ENCODE results near the gene NR3C2.
A peak's percentile ranks its signal among the peaks of the same experiment; 100 is the strongest.

The NR3C2 gene

DNA sequence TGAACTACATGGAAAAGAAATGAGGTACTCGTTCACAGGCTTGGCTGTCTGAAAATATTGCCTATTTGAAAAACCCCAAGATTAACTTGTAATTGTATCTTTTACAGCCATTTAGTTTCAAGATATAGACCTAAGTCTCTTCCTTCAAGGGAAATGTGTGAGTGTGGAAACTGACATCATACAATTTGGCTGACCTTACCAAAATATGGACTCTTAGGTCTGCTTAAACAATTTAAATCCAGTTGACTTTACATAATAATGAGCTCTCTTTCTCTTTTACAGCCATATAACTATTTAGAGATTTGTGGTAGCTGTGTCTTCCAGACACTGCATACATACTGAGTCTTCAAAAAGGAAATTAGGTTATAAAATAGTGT lies 186.9 kb downstream of the NR3C2 start:
- DNase-seq = no peak

DNA sequence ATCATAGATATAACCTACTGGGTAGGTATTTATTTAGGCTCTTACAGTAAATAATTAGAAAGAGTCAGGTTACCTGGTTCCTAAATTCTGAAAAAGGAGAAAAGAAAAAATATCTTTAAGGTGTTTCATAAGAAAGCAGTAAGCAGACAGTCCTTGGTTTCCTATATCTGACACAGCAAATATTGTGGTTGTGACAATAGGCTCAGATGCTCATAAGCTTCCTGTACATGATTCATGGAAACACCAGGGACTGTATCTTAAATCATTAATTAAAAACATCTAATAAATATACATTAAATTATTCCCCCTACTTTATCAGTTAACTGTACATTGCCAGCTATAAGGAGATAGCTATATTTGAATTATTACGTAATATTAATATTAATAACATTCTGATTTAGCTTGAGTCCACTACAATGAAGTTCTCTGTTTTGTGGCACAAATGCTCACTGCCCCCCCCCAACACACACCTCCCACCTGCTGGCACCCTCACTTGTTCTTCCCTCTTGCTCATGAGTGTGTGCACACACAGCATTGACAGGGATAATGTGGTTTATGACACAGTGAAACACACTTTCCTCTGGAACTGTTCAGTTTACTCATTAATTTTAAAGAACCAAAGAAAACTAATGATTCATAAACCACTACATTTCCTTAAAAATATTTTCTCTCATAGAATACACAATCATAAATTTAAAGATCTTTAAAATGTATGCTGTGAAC lies 187.4 kb downstream of the NR3C2 start:
- DNase-seq = no peak

DNA sequence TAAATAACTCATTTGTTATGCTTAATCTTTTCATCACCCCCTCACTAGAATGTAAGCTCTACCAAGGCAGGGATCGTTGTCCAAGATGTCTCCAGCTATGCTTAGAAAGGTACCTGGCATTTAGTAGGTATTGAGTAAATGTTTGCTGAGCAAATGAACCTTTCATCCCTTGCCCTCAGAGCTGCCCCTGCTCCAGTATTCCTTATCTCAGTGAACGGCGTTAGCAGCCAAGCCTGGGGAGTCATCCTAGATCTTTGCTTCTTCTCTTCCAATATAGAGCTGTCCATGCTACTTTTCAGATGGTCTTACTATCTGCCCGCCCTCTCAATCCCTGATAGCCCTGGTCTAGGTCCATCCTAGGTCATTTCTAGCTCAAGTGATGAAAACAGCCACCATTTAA lies 188.4 kb downstream of the NR3C2 start:
- no peak for DNase-seq

DNA sequence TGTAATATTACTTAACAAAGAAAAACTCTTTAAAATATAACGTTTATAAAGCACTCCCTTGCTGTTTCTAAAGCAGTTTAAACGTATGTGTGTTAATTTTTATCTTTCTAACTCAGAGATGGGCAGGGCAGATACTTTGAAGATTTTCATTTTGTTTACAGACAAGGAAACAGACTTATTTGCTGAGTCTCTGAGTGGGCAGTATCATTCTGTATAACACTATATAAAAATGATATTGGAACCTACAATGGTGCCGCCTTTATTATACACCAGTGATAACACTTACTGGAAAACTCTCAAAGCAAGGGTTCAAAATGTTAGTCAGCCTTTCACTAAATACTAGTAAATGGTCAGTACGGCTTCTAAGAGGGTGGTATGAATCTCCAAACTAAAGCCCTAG lies 193.4 kb downstream of the NR3C2 start:
- no peak for DNase-seq

DNA sequence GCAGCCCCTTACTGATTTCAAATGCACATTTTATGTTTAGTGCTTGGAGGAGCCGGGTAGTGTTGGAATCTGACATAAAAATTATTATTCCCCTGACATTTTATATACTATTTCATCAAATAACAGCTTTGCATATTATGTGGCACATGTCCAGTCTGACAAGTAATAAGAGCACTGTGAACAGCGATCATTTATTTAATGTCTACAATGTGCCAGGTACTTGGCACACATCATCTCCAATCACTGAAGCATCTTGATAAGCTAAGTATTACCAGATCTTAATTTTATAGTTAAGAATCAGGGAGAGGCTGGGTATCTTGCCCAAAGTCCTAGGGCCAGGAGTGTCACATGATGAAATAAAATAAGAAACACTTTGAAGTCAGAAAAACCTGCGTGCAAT lies 197.2 kb downstream of the NR3C2 start:
- no peak for DNase-seq

DNA sequence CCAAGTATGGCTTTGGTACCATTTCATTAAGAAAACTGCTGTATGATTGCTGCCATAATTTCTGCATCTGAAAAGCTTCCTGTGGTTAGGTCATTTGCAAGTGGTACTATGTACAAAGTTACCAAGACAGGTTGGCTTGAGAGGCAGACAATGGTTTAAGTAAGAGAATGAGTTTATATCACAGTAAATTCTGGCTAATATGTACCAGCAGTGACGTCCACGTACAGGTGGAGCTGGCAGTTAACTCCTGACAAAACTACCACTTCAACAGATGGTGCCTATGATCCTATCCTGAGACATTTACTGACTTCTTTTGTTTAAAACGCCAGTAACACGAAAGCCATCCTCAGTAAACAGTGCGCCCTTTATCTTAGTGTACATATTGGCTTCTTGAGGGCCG lies 198.4 kb downstream of the NR3C2 start:
- no peak for DNase-seq

DNA sequence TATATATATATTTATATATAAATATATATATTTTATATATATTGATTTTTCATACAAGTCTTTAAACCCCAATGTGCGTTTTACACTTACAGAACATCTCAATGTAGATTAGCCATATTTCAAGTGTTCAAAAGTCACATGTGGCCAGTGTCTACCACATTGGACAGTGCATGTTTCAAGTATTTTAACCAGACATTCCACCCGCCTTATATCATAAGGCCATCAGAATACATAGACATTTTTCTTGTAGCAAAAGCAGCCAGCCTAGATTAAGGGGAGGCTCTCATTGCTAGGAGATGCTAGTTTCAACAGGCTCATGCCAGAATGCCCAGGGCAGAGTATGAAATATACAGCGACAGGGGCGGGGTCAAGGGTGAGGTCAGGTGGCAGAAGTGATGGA lies 202.0 kb downstream of the NR3C2 start:
- no peak for DNase-seq

DNA sequence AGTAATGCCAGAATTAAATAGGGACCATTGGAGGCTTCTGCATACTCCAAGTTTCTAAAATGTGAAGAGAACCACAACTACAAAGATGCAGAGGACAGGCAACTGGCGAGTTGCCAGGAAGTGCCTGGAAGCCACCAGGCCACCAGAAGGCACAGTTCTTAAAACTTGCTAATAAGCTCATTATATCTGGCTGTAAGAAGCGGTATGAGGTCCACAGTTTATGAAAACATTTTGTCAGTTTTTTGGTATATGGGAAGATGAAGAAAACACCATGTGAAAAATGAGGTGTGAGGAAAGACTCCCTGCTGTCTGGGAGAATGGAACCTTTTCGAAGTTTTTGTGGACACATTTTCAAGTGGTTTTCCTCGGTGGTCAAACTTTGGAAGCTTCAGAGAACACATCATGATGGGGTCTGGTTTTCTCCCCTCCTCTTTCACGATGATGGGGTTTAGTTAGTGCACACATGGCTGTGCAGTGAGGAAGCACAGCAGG lies 202.7 kb downstream of the NR3C2 start:
- no peak for DNase-seq

DNA sequence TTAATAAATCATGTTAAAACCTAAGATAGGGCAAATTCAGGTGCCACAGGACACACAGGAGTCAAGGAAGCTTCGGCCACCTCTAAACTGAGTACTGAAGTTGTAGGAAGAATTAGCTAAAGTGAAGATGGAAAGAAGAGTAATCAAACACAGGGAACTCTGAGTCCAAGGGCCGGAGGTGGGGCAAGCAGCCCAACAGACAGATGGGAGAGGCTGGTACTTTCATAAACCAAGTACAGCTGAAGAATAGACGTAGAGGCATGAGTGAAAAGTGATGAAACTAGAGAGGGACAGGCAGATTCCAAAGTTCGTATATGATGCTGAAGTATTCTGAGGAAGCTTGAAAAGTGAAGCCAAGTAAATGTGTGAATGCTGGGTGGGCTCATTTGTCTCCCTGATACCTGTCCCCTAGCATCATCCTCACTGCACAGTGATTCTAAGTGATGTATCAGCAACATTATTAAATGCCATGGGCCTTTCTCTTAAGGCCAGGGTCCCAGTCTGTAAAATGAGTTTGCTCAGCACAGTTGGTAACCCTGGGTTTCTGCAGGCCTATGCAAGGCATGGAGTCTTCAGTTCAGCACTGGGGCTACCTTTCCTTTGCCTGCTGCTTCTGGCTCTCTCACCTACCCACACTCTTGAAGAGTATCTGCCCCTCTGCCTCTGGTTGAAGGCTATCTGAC lies 203.3 kb downstream of the NR3C2 start:
- DNase-seq = no peak

DNA sequence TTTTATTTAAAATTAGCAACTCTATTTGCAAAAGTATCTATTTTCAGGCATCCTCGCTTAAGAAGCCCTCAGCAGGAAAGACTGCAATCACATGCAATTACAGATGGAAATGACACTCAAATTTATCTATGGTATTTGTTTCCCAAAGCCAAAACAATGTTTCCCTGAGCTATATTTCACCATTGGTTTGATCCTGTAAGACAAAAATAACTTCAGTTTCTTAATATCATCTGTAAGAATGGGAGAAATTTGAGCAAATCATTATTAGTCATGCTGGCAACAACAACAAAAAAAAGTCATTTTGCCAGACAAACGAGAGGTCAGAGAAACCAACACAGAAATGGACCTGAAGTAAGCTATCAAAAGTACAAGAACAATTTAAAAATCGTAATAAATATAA lies 204.1 kb downstream of the NR3C2 start:
- DNase-seq = no peak

DNA sequence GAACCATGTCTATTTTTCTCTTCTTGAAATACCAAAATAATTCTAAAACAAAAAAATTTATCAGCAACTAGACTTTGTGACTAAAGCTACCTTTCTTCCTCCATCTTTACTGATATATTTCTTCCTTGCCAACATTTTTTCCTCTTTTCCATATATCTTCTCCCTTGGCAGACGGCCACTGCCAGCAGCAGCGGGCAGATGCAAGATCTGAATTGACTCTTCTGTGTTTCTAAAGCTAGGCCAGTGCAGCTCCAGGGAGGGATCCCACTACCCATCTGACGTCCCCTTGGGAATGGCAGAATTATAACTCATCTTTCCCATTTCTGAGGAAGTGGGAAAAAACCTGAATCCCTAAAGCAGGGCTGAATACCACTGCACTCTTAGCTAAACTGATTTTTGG lies 206.4 kb downstream of the NR3C2 start:
- DNase-seq = no peak

DNA sequence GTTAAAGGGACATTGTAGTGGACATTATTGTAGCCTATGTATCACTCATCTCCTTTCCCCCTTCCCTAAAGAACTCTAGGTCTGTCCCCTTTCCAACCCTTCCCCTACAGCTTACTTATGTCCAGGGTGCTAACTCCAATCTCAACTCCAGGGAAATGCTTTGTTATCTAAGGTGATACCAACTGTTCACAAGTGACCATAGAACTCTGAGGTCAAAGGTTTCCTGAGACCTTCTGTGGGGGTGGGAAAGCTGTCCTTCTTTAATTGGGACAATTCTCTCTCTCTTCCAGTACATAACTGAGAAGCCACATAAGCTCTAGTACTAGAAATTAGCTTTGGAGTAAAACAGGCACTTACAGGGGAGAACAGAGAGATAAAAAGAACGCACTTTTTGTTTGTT lies 212.4 kb downstream of the NR3C2 start:
- DNase-seq = no peak

DNA sequence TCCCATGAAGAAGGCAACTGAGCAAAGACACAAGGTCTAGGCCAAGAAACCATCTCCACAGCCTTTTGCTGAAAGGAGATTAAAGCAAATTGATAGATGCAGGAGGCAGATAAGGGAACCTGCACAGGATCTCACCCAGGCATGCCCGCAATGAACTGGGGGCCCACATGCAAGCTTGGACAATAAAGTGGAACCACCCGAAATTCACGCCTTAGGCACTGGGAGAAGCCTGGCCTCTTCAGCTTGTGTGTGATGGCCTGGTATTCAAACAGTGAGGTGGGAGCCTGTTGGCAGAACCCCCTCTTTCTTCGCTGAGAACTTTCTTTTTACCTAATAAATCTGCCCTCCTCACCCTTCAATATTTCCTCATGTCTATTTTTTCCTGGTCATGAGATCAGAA lies 213.2 kb downstream of the NR3C2 start:
- no peak for DNase-seq

DNA sequence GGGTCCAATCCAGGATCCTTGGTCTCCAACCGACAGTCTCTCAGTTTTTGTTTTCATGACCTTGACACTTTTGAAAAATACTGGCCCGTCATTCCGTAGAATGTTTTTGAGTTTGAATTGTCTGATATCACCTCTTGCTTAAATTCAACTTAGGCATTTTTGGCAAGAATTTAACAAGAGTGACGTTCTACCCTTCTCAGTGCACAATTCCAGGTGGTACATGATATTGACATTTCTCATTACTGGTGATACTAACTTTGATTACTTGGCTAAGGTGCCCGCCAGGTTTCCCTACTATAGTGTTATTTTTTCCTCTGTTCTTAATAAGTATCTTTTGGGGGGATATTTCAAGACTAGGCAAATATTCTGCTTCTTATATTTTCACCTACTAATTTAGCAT lies 215.1 kb downstream of the NR3C2 start:
- no peak for DNase-seq

DNA sequence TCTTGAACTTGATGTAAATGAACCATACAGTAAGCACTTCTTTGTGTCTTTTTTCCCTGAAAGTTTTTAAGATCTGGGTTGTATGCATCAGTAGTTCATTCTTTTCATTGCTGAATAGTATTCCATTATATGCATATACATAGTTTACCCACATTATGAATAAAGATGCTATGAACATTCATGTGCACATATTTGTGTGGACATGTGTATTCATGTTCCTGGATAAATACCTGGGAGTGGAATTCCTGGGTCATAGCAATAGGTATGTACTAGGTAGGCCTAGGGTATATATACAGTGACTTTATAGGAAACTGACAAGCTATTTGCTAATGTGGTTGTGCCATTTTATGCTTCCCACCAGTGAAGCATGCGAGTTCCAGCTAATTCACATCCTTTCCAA lies 215.9 kb downstream of the NR3C2 start:
- no peak for DNase-seq

DNA sequence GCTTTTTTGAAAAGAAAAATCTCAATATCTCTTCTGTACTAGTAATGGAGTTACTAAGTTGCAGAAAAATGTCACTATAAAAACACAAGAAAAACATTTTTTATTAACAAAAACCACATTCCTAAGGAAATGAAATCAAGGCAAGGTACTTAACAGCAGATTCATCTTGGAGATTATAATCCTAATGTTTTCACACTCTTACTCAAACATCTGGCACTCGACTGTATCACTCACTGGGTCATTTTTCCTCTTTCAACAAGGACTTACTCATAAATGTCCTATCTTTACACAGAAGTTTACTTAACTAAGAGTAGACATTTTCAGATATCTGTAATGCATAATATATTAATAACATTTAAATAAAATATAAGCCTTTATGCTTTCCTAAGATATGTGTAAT lies 216.6 kb downstream of the NR3C2 start:
- no peak for DNase-seq

DNA sequence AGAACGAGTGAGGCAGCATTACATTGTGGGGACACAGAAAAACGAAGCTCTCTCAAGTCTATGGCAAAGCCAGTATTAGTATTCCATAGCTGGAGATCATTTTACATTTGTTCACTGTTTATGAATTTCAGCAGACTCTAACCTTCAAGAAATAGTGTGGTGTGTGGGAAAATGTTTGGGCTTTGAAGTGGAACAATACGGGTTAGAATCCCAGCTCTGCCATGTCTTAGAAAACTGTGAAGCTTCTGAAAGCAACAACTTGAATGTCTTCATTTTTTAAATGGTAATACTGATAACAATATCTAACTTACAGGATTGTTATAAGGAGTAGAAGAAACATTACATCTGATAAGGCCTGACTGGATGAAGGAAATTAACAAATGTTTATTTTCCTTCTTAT lies 217.7 kb downstream of the NR3C2 start:
- no peak for DNase-seq

DNA sequence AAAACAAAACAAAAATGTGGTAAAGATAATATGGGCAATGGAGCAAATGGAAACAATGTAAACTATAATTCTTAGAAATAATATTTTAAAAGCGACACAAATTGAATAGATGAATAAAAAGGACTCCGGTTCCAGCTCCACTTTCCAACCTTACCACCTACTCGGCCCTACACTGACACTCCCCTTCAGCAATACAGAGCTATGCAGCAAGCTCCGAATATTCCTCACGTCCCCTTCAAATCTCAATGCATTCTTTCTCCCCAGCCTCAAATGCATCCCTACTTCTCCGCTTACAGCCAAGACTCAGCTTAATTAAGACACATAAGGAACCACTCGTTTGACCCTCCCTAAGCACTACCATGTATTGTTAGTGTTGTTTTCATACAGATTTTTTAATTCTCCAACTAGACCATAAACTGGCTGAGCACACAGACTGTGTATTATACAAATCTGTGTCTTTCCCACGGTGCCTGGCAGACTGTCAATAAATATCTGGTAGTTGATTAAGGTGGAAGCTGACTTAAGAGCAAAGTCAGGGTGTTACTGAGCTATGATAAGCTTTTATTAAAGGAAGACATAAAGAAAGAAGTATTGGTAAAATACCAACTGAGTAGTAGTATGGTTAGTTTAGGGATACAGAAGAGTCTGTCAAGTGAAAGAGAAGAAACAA lies 219.1 kb downstream of the NR3C2 start:
- DNase-seq = no peak

DNA sequence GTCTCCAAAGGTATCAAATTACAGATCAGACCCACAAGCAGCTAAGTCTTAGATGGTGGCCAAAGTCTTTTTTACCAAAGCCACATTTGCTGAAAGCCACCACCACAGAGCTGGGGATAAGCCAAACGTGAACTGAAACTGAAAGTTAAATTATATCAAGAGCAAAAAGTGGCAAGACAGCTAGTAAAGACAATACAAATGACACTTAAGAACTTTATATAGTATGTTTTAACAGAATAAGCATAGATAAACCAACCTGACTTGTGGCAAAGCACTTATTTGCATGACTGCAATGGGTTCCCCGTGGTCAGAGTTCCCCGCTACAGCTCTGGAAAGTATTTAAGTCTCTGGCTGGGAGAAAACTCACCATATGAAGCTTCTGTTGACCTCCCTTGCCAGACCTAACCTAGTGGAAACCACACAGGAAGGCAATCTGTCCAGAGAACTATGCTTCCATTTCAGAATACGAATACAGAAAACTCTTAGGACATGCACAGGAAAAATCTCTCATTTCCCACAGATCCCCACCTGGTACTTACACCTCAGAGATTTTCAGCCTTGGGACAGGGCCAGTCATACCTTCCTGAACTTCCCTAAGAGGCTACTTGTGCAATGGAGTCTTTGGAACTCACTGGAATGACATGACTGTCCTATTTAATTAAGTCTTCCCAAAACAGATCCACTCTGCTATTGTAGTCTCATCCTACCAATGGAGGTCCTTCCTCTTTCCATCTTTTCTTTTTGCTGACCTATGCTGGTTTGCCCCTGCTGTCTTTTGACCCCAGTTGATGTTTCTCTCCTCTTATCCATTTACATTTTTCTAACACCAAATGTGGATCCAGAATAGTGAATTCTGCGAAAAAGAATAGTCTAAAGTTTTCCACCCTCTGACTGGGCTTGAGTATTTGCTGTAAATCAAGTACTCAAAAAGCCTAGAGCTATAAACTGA lies 225.1 kb downstream of the NR3C2 start:
- DNase-seq = no peak

DNA sequence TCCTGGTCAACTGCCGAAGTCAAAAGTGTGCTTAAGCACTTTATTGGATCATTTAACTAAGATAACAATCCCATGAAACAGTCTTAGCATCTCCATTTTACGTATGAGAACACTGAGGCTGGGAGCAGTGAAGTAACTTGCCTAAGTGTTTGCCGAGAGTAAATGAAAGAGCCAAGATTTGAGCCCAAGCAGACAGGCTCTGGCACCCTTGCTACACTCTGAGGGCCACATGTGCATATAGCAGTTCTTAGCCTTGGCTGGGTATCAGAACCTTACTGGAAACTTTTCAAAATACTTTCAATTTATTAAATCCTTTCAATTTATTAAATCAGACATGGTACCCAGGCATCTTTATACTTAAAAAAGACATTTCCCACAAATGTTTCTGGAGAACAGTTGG lies 225.9 kb downstream of the NR3C2 start:
- DNase-seq = no peak

DNA sequence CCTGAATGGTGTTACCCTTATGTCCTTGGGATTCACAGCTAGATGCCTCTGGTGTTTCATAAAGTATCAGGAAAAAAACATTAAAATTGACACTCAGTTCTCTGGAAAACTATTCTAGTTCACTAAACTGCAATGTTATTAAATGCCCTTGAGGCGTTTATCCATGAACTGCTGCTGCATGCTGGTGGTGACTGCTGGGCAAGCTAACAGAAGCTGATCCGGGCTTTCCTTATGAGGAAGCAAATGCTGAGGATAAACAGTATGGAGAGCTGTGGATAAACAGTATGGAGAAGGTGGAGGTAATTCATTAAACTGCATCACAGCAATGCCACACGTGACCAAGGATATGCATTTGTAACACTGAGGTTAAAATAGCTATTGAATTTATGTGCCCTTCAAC lies 227.0 kb downstream of the NR3C2 start:
- no peak for DNase-seq

DNA sequence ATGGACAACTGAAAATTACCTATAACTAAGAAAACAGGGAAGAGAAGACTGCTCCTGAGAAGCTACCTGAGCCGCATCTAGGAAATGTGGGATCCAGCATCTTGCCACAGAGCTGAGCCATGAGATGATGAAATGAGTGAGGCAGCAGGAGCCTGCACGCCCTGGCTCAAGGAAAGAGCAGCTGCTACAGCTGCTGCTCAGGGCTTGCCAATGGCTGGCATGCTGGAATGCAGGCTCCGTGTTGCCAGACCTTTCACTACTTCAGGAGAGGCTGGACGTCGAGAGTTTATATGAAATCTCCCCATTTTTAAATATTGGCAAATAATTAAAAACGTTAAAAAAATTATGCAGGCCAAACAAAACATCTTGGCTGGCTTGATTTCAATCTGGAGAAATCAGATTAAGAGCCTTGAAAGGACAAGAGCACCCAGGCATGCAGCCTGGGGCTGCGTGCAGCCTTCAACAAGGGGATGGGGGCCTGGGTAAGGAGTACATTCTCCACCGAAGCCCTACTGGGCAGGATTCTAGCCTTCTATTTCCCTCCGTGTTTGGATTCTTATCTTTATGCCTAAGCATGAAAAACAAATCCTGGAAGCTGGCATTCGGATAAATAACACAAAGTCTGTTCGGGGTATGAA lies 227.6 kb downstream of the NR3C2 start:
- peak; percentile 61 for DNase-seq

DNA sequence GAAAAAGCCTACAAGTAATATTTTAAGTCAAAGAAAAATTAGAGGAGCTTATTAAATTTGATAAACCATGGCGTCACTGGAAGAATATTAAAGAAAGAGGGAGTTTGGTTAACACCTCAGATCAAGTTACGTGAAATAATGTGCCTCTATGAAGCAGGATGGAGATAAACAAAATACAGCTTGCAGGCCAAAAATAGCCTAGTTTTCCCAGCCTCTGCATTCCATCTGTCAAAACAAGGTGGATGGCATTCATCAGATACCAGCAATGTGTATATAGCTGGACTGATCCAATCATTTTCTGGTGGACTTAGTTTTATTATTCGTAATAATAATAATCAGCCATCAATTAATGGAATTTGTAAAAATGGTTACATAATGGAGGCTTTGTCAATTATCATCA lies 230.7 kb downstream of the NR3C2 start:
- DNase-seq = no peak
